Heart left ventricle (tissue), 16 donors: Measurements from ENCODE around the gene ZNF688. TPM values are rescaled to one million over a fixed set of nuclear protein-coding genes. Genes with fewer than 3 reads are reported as not detected.

ENCODE experiments used
- ATAC-seq, 4 donors: fragments of 200-7000 bp; cut with Tn5 transposase; one replicate each; pipeline ENCODE4 v1.9.1; 2020 to 2022; ENCODE audit warnings: moderate library complexity in 4 of 4, mild to moderate bottlenecking in 3 of 4, moderate number of reproducible peaks in 1 of 4
- DNase-seq, 5 donors: peaks; one replicate each; pipeline ENCODE4 v3.0.0-alpha.2; 2020
- H3K27ac ChIP-seq, 12 donors: fragments of 200-600 bp; sonication (generic) in 4 of 12; one replicate each; pipeline versions ENCODE4 v1.5.0 to v1.8.0; 2016 to 2022; ENCODE audit warnings: mild to moderate bottlenecking in 2 of 12
- H3K27me3 ChIP-seq, 9 donors: fragments of 200-600 bp; sonication (generic) in 2 of 9; one replicate each; pipeline versions ENCODE4 v1.5.1 to v1.8.0; 2016 to 2022; ENCODE audit warnings: mild to moderate bottlenecking in 3 of 9
- H3K36me3 ChIP-seq, 9 donors: fragments of 200-600 bp; sonication (generic) in 2 of 9; one replicate each; pipeline versions ENCODE4 v1.5.0 to v1.8.0; 2018 to 2022; ENCODE audit warnings: mild to moderate bottlenecking in 2 of 9
- H3K4me1 ChIP-seq, 12 donors: fragments of 200-600 bp; sonication (generic) in 4 of 12; one replicate each; pipeline versions ENCODE4 v1.5.0 to v1.8.0; 2016 to 2022; ENCODE audit warnings: mild to moderate bottlenecking in 3 of 12
- H3K4me3 ChIP-seq, 12 donors: fragments of 200-600 bp; sonication (generic) in 4 of 12; one replicate each; pipeline versions ENCODE4 v1.5.0 to v1.8.0; 2017 to 2022; ENCODE audit warnings: mild to moderate bottlenecking in 9 of 12, moderate library complexity in 4 of 12
- H3K9me3 ChIP-seq, 12 donors: fragments of 200-600 bp; sonication (generic) in 4 of 12; one replicate each; pipeline versions ENCODE4 v1.5.0 to v1.8.0; 2016 to 2022; ENCODE audit warnings: mild to moderate bottlenecking in 1 of 12
- POLR2A ChIP-seq, 2 donors: fragments of 450-650 bp; IDR thresholded peaks; one replicate each; pipeline ENCODE4 v1.6.1; 2017; ENCODE audit warnings: antibody characterized with exemption in 2 of 2, mild to moderate bottlenecking in 2 of 2, moderate library complexity in 2 of 2
- WGBS, 4 donors: extraction: QIAGEN DNeasy Blood & Tissue Kit in 2 of 4; methylation state at CpG; one replicate each; pipeline versions ENCODE4 v1.1.5 to v1.1.7; 2013 to 2018; 5-methylcytosine and 5-hydroxymethylcytosine counted together
- intact Hi-C, 10 donors: fragments of 100-400 bp; cut with DNase I; formaldehyde crosslinking; loops; one replicate each; pipeline versions ENCODE4 v1.11.1 to v1.14.2; 2022
- polyA plus RNA-seq, 2 donors: library from polyadenylated mRNA; stranded (reverse); fragments of 200-250 nt; gene quantifications; one replicate each; pipeline ENCODE4 v1.2.3, GENCODE V29; 2013
- total RNA-seq, 9 donors: library from RNA; depleted of rRNA in 2 of 9; stranded (reverse); fragments of >200 nt in 2 of 9; fragmentation: NEBNext Ultra II Directional in 3 of 9; extraction: Animal tissue kit (Norgen Biotek cat#: 25700) in 3 of 9; gene quantifications; one replicate each; pipeline versions ENCODE4 v1.1.0 to v1.2.4, GENCODE V29; 2016 to 2023
- TF ChIP-seq, protein P1 (sequence below), 12 donors: fragments of 200-600 bp; sonication (generic) in 4 of 12; IDR thresholded peaks; one replicate each; pipeline versions ENCODE4 v1.5.0 to v1.8.0; 2018 to 2022; ENCODE audit warnings: antibody characterized with exemption in 12 of 12, mild to moderate bottlenecking in 5 of 12
- donor health status: ischemic (EF 13 %, LVEDD 7.1; RV severe dilation, severe dysfunction).
- donor health status: healthy with polysubstance abuse.
- donor health status: DM: no; HTN: yes; CAD: no.
- donor health status: DM: no; HTN: no; CAD: no.
- donor health status: ischemic (EF 25% LVEDD 6.9; RV normal size, moderate dysfunction).
- donor health status: ischemic (EF 25% LVEDD 5.7; RV mildly dilated, moderate dysfunction).
- donor health status: healthy.
- donor health status: DM: yes; HTN: yes; CAD: no.
- donor health status: ischemic (EF 35%, LVEDD 5.7; RV mildly dilated, moderate dysfunction).
- donor health status: nonischemic (EF 11% LVEDD 7.7; RV severe dilation, severe dysfunction).
- donor health status: DM: yes; HTN: yes; CAD: no.
- donor health status: PGD.
- donor health status: ischemic (EF 29% LVEDD 5.4; RV normal size, mild dysfunction).
- donor health status: nonischemic (EF 23%, LVEDD 6.1; RV moderate dilation, normal function).

ZNF688 gene
- total and polyA plus RNA-seq, 11 donors = 7.6 to 15.7 (median 11.6) TPM

DNA sequence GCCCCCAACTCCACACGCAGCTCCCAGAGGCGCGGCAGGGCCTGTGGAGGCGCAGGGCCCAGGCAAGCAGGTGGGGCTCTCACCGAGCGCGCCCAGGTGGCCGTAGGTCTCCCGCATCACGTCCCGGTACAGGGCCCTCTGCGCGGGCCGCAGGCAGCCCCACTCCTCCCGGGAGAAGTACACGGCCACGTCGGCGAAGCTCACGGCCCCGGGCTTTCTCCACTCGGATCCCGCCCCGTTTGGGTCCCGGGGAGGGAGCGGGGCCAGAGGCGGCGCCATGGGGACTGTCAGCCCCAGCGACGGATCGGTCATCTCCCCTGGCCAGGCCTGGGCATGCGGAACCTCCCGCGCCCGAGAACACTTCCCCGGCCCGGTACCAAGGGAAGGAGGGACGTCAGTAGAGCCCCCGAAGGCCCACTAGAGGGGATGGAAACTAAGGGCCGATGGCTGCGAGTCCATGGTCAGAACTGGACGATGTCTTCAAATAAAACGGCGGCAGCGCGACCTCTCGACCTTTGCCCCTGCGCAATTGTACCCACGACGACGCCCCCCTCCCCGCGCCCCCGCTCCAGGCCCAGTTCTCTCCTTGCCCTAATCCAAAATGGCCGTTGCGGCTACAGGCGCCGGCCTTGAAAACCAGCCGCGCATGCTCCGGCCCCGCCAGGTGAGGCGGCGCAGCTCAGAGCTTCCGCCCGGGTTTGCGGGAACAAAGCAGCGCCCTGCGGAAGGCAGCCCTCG, 37.0 kb downstream of the ZNF688 start, which contains the start of gene ZNF747:
ZNF747 (minus strand) TSS at position 491 of the 738 bp plus-strand sequence; CDS start at position 312, 179 bp downstream.
- H3K4me3 ChIP-seq = peak within 1 kb of the TSS; percentile 31 to 94 (median 82)
- WGBS, 4 donors = 0 to 1% (median 0%) methylated on average over 19 to 70 of the region's 70 CpGs
- H3K27me3 ChIP-seq = no peaks in the 10 kb centered on the region
- H3K4me1 ChIP-seq = peaks cover 0 to 34% (median 21%) of the 10 kb centered on the region in 12 donors
- intact Hi-C loops = loop anchor here (1.0 to 10.0 kb wide), 9 partner anchors 22 to 104 kb away; partner anchors contain the start of genes ZNF764 (in 9 of the 10), ZNF688 (in 5 of the 10), DCTPP1 (in 1 of the 10) and ZNF785 (in 1 of the 10)
- DNase-seq = peak; percentile 95 to 96 (median 96)
- ATAC-seq = peak; percentile 88 to 95 (median 90)
- TF ChIP-seq, protein P1, sequence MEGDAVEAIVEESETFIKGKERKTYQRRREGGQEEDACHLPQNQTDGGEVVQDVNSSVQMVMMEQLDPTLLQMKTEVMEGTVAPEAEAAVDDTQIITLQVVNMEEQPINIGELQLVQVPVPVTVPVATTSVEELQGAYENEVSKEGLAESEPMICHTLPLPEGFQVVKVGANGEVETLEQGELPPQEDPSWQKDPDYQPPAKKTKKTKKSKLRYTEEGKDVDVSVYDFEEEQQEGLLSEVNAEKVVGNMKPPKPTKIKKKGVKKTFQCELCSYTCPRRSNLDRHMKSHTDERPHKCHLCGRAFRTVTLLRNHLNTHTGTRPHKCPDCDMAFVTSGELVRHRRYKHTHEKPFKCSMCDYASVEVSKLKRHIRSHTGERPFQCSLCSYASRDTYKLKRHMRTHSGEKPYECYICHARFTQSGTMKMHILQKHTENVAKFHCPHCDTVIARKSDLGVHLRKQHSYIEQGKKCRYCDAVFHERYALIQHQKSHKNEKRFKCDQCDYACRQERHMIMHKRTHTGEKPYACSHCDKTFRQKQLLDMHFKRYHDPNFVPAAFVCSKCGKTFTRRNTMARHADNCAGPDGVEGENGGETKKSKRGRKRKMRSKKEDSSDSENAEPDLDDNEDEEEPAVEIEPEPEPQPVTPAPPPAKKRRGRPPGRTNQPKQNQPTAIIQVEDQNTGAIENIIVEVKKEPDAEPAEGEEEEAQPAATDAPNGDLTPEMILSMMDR (IDR thresholded peaks at IDR 0.05) = peak in 2 of 12 donors; percentile 12 to 13
- peak in 1 of 2 donors; percentile 63 for TF ChIP-seq POLR2A (IDR thresholded peaks at IDR 0.05)
- H3K9me3 ChIP-seq = no peaks in the 10 kb centered on the region
- peaks cover 0 to 28% (median 23%) of the 10 kb centered on the region in 9 donors for H3K36me3 ChIP-seq
- H3K27ac ChIP-seq = peak within 1 kb of the TSS; percentile 86 to 99 (median 94)

DNA sequence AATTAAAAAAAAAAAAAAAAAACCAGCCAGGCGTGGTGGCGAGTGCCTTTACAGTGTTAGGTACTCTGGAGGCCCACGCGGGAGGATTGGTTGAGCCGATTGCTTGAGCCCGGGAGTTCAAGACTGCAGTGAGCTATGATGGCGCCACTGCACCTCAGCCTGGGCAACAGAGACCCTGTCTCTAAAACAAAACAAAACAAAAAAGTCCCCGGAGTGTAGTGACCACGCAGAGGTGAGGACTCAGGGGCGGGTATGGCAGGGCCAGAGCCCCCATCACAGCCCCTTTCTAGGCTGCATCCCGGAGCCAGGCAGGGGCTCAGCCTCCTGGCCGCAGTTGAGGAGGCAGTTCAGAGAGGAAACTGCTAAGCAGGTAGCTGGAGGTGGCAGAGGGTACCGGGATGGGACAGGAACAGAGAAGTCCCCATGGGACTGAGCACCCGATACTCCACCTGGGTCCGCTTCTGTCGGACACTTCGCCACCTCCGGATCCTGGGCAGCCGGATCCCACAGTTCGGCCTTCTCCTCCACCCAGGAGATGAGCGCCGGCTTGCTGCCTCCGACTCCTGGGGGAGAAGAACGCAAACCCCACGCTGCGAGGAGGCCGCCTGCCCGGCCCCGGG, 37.7 kb downstream of the ZNF688 start:
- DNase-seq (peak in 1 of 5 donors; percentile 67), ATAC-seq (peak in 2 of 4 donors; percentile 2 to 3)
- intact Hi-C loops = loop anchor here in 9 of 10 donors (1.0 to 10.0 kb wide), 8 partner anchors 23 to 103 kb away; partner anchors contain the start of genes ZNF764 (in 5 of the 9), ZNF688 (in 4 of the 9) and DCTPP1 (in 1 of the 9)
- 21 to 30% (median 25%) methylated on average over 20 to 29 of the region's 29 CpGs for WGBS, 4 donors
- H3K27me3 ChIP-seq = no peaks in the 10 kb centered on the region
- peak overlapping the region; percentile 31 to 94 (median 82) for H3K4me3 ChIP-seq
- no peaks in the 10 kb centered on the region for H3K9me3 ChIP-seq
- H3K27ac ChIP-seq = peak overlapping the region; percentile 86 to 99 (median 94)
- TF ChIP-seq, protein P1 (IDR thresholded peaks at IDR 0.05) = no peak
- no peak for TF ChIP-seq POLR2A (IDR thresholded peaks at IDR 0.05)
- H3K4me1 ChIP-seq = peaks cover 0 to 32% (median 20%) of the 10 kb centered on the region in 12 donors
- peaks cover 0 to 28% (median 23%) of the 10 kb centered on the region in 9 donors for H3K36me3 ChIP-seq

DNA sequence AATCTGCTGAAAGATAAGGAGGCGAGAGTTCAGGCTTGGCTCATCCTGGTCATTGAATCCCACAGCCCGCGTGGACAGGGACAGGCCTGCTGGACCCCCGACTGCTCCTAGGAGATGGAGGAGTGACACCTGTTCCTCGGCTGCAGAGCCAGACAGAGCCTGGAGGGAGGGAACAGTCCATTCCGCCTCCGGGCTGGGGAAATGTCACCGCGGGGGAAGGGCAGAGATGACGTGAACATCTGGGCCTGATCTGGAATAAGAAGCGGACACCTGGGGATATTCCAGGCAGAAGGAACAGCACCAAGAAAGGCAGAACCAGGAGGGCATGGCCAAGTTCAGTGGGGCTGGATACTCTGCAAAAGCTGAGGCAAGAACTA, 38.4 kb downstream of the ZNF688 start:
- DNase-seq (peak in 1 of 5 donors; percentile 64), ATAC-seq (no peak)
- 61 to 75% (median 64%) methylated on average over 10 to 11 of the region's 11 CpGs for WGBS, 4 donors
- H3K27me3 ChIP-seq = no peaks in the 10 kb centered on the region
- intact Hi-C loops = loop anchor here in 4 of 10 donors (5.0 to 10.0 kb wide), 3 partner anchors 39 to 102 kb away; partner anchors contain the start of gene ZNF688 (in 3 of the 4)
- H3K27ac ChIP-seq = peak overlapping the region in 2 of 12 donors; percentile 94
- no peaks in the 10 kb centered on the region for H3K9me3 ChIP-seq
- peaks cover 0 to 37% (median 24%) of the 10 kb centered on the region in 12 donors for H3K4me1 ChIP-seq
- TF ChIP-seq, protein P1 (IDR thresholded peaks at IDR 0.05) = no peak
- TF ChIP-seq POLR2A (IDR thresholded peaks at IDR 0.05) = no peak
- peaks cover 0 to 28% (median 23%) of the 10 kb centered on the region in 9 donors for H3K36me3 ChIP-seq
- peak overlapping the region in 3 of 12 donors; percentile 79 to 94 (median 81) for H3K4me3 ChIP-seq
